Measurements from ENCODE around the gene METTL3.

DNA sequence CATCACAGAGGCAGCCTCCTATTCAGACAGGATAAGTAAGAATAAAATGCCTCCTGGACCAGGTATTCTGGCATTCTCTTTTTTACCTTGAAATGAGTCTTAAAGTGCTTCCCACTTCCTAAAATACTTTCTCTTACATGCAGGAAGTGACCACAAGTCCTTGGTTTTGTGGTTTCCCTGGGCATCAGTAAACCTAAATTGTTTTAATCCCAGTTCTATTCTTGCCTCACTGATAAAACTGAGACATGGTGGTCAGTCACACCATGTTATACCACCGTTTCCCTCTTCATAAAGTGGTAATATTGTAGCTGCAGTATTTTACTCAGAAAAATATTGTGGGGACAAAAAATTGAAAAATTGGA, 16.2 kb upstream of the METTL3 start:
- TF ChIP-seq, protein P1, sequence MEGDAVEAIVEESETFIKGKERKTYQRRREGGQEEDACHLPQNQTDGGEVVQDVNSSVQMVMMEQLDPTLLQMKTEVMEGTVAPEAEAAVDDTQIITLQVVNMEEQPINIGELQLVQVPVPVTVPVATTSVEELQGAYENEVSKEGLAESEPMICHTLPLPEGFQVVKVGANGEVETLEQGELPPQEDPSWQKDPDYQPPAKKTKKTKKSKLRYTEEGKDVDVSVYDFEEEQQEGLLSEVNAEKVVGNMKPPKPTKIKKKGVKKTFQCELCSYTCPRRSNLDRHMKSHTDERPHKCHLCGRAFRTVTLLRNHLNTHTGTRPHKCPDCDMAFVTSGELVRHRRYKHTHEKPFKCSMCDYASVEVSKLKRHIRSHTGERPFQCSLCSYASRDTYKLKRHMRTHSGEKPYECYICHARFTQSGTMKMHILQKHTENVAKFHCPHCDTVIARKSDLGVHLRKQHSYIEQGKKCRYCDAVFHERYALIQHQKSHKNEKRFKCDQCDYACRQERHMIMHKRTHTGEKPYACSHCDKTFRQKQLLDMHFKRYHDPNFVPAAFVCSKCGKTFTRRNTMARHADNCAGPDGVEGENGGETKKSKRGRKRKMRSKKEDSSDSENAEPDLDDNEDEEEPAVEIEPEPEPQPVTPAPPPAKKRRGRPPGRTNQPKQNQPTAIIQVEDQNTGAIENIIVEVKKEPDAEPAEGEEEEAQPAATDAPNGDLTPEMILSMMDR (IDR thresholded peaks at IDR 0.05), result no peak
- no peak for TF ChIP-seq POLR2A (IDR thresholded peaks at IDR 0.05)

All from breast epithelium (tissue), 3 donors.